DOHH2 (cell line): Measurements from ENCODE around the gene MPHOSPH9.

Experiments used
- EZH2phosphoT487 ChIP-seq: fragments of 200-600 bp; sonication (generic); IDR thresholded peaks from 2 replicates; pipeline ENCODE4 v1.6.1; 2017; ENCODE audit warnings: borderline replicate concordance, mild to moderate bottlenecking, antibody characterized with exemption, low read length, moderate library complexity, mixed read lengths
- TF ChIP-seq, protein P1 (sequence below): fragments of 200-600 bp; sonication (generic); IDR thresholded peaks from one replicate; pipeline ENCODE4 v1.5.1; 2014; ENCODE audit warnings: antibody characterized with exemption, mild to moderate bottlenecking, low read depth, low read length; ENCODE audit not compliant: poor library complexity, severe bottlenecking

DNA sequence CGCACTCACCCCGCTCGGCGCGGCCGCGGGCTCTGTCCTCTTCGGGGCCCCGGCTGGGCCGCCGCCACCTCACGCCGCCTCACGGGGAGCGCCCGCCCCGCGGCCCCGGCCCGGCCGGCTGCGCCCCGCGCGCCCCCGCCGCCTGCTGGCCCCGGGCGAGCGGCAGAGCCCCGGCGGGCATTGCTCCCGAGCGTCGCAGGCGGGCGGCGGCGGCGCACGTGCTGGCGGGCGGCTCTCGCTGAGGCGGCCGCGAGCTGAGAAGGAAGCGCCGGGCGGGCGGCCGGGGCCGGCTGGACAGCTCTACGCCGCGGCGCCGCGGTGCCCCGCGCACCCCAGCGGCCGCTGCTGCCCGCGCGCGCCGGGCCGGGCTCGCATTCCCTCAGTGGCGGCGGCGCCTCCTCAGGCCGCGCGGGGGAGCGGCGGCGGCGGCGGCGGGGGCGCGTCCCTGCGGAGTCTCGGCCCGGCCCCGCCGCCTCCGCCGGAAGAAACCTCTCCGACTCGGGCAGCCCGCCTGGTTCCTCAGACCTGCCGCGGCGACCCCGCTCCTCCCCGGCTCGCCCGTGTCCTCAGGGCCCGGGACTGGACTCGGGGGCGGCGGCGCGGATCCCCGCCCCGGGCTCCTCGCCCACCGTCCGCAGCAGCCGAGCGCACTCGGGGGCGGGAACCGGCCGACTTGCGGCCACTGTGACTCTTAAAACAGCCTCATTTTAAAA lies 82.0 kb downstream of the MPHOSPH9 start, which contains the start of gene PITPNM2:
- TF ChIP-seq, protein P1, sequence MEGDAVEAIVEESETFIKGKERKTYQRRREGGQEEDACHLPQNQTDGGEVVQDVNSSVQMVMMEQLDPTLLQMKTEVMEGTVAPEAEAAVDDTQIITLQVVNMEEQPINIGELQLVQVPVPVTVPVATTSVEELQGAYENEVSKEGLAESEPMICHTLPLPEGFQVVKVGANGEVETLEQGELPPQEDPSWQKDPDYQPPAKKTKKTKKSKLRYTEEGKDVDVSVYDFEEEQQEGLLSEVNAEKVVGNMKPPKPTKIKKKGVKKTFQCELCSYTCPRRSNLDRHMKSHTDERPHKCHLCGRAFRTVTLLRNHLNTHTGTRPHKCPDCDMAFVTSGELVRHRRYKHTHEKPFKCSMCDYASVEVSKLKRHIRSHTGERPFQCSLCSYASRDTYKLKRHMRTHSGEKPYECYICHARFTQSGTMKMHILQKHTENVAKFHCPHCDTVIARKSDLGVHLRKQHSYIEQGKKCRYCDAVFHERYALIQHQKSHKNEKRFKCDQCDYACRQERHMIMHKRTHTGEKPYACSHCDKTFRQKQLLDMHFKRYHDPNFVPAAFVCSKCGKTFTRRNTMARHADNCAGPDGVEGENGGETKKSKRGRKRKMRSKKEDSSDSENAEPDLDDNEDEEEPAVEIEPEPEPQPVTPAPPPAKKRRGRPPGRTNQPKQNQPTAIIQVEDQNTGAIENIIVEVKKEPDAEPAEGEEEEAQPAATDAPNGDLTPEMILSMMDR: no peak
- TF ChIP-seq EZH2phosphoT487: peak; percentile 76; the same call in 1 of the 2 replicates
